NOMO-1 treated with DMSO at 0.1 percent for 48 hours (cell line): ENCODE measurements around the gene CYB5R3.
"Not testable (repeated sequence)": the region's sequence is repeated elsewhere in the genome, so short reads cannot be mapped to it uniquely, and the experiment has no call there.

Experiments used
- DNase-seq: peaks from one replicate; lab custom pipeline; 2025; ENCODE audit not compliant: unreplicated experiment; lab: John Stamatoyannopoulos, UW

CYB5R3 gene

GRCh38 chr22:42679691-42680090 is 30.5 kb upstream of the CYB5R3 start:
- DNase-seq, result no peak

GRCh38 chr22:42678894-42679293 is 29.7 kb upstream of the CYB5R3 start:
- DNase-seq, result no peak

GRCh38 chr22:42677936-42678335 is 28.7 kb upstream of the CYB5R3 start:
- not testable (repeated sequence) for DNase-seq

GRCh38 chr22:42676059-42676607 is 26.9 kb upstream of the CYB5R3 start:
- DNase-seq, result no peak

- DNase-seq, result no peak
Measured at GRCh38 chr22:42673898-42674401, 24.8 kb upstream of the CYB5R3 start.

GRCh38 chr22:42673071-42673470 is 23.9 kb upstream of the CYB5R3 start:
- DNase-seq, result not testable (repeated sequence)

GRCh38 chr22:42670921-42671709 is 21.9 kb upstream of the CYB5R3 start:
- no peak for DNase-seq

- DNase-seq, result no peak
Measured at GRCh38 chr22:42670046-42670445, 20.9 kb upstream of the CYB5R3 start.

GRCh38 chr22:42666393-42666792 is 17.2 kb upstream of the CYB5R3 start:
- DNase-seq, result not testable (repeated sequence)

GRCh38 chr22:42664976-42665831 is 16.0 kb upstream of the CYB5R3 start:
- no peak for DNase-seq

- peak; percentile 53 for DNase-seq
Measured at GRCh38 chr22:42661985-42662831, 13.0 kb upstream of the CYB5R3 start.

GRCh38 chr22:42656578-42656977 is 7.4 kb upstream of the CYB5R3 start:
- no peak for DNase-seq

- DNase-seq, result no peak
Measured at GRCh38 chr22:42655693-42656092, 6.5 kb upstream of the CYB5R3 start.

- DNase-seq, result no peak
Measured at GRCh38 chr22:42654436-42655073, 5.4 kb upstream of the CYB5R3 start.

GRCh38 chr22:42653999-42654398 is 4.8 kb upstream of the CYB5R3 start:
- no peak for DNase-seq

GRCh38 chr22:42651134-42651533 is 1.9 kb upstream of the CYB5R3 start:
- DNase-seq, result no peak

GRCh38 chr22:42648368-42649245 is 585 bp downstream of the CYB5R3 start:
- no peak for DNase-seq

GRCh38 chr22:42648017-42648367 is 1.2 kb downstream of the CYB5R3 start:
- no peak for DNase-seq
